ENCODE data around the gene MVB12B.

- TF ChIP-seq, protein P1, sequence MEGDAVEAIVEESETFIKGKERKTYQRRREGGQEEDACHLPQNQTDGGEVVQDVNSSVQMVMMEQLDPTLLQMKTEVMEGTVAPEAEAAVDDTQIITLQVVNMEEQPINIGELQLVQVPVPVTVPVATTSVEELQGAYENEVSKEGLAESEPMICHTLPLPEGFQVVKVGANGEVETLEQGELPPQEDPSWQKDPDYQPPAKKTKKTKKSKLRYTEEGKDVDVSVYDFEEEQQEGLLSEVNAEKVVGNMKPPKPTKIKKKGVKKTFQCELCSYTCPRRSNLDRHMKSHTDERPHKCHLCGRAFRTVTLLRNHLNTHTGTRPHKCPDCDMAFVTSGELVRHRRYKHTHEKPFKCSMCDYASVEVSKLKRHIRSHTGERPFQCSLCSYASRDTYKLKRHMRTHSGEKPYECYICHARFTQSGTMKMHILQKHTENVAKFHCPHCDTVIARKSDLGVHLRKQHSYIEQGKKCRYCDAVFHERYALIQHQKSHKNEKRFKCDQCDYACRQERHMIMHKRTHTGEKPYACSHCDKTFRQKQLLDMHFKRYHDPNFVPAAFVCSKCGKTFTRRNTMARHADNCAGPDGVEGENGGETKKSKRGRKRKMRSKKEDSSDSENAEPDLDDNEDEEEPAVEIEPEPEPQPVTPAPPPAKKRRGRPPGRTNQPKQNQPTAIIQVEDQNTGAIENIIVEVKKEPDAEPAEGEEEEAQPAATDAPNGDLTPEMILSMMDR (IDR thresholded peaks at IDR 0.05): peak; percentile 94
- TF ChIP-seq, protein P2, sequence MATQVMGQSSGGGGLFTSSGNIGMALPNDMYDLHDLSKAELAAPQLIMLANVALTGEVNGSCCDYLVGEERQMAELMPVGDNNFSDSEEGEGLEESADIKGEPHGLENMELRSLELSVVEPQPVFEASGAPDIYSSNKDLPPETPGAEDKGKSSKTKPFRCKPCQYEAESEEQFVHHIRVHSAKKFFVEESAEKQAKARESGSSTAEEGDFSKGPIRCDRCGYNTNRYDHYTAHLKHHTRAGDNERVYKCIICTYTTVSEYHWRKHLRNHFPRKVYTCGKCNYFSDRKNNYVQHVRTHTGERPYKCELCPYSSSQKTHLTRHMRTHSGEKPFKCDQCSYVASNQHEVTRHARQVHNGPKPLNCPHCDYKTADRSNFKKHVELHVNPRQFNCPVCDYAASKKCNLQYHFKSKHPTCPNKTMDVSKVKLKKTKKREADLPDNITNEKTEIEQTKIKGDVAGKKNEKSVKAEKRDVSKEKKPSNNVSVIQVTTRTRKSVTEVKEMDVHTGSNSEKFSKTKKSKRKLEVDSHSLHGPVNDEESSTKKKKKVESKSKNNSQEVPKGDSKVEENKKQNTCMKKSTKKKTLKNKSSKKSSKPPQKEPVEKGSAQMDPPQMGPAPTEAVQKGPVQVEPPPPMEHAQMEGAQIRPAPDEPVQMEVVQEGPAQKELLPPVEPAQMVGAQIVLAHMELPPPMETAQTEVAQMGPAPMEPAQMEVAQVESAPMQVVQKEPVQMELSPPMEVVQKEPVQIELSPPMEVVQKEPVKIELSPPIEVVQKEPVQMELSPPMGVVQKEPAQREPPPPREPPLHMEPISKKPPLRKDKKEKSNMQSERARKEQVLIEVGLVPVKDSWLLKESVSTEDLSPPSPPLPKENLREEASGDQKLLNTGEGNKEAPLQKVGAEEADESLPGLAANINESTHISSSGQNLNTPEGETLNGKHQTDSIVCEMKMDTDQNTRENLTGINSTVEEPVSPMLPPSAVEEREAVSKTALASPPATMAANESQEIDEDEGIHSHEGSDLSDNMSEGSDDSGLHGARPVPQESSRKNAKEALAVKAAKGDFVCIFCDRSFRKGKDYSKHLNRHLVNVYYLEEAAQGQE (IDR thresholded peaks at IDR 0.05; ENCODE audit: insufficient read depth in 1 of 2, low read depth in 2 of 2, low read length in 1 of 2): no peak
These were observed 71.9 kb downstream of the MVB12B start for GRCh38 chr9:126398403-126399058.
